Measurements from ENCODE around the gene CNTN4.

GRCh38 chr3:2523281-2523836 is 424.7 kb downstream of the CNTN4 start:
- TF ChIP-seq CTCF (IDR thresholded peaks at IDR 0.05; ENCODE audit: control extremely low read depth in 1 of 3, insufficient read depth in 1 of 3, low read depth in 1 of 3, low read length in 3 of 3), result no peak
- no peak for TF ChIP-seq MAX (IDR thresholded peaks at IDR 0.05)
- no peak for TF ChIP-seq SIN3A (conservative IDR thresholded peaks at IDR 0.05 in 1 of 2, IDR thresholded peaks at IDR 0.05 in 1 of 2; ENCODE audit: low read depth in 1 of 2, low read length in 2 of 2)
- TF ChIP-seq TBP (IDR thresholded peaks at IDR 0.05; ENCODE audit: low read depth, low read length), result no peak
- TF ChIP-seq POLR2A (IDR thresholded peaks at IDR 0.05; ENCODE audit: control extremely low read depth in 1 of 2, low read depth in 2 of 2, low read length in 2 of 2), result no peak
- no peak for TF ChIP-seq EZH2 (IDR thresholded peaks at IDR 0.05; ENCODE audit: low read depth, low read length, severe bottlenecking)
- TF ChIP-seq PHF8 (conservative IDR thresholded peaks at IDR 0.05; ENCODE audit: low read depth, low read length), result no peak
- TF ChIP-seq RFX5 (IDR thresholded peaks at IDR 0.05; ENCODE audit: borderline replicate concordance, low read depth, low read length), result no peak
- TF ChIP-seq TAF7 (optimal IDR thresholded peaks at IDR 0.05; ENCODE audit: borderline replicate concordance, low read depth, low read length), result no peak
